Loucy (cell line): Measurements from ENCODE around the gene CNBD2.

Source experiments
- H2AFZ ChIP-seq: fragments of 200-600 bp; sonication (generic); 2 replicates; pipeline ENCODE4 v1.6.0; 2016; ENCODE audit warnings: antibody characterized with exemption, mild to moderate bottlenecking, low read length, moderate library complexity
- H3F3A ChIP-seq: fragments of 200-600 bp; 2 replicates; pipeline ENCODE4 v1.6.0; 2016; ENCODE audit warnings: antibody characterized with exemption, low read depth, mild to moderate bottlenecking
- H3K27me3 ChIP-seq: fragments of 200-600 bp; sonication (generic); 2 replicates; pipeline ENCODE4 v1.6.1; 2014; ENCODE audit warnings: low read length, mild to moderate bottlenecking; ENCODE audit not compliant: insufficient read depth, poor library complexity, severe bottlenecking
- H3K36me3 ChIP-seq: fragments of 200-600 bp; sonication (generic); 2 replicates; pipeline ENCODE4 v1.6.1; 2016; ENCODE audit warnings: low read length; ENCODE audit not compliant: insufficient read depth
- H3K4me1 ChIP-seq: fragments of 200-600 bp; sonication (generic); 2 replicates; pipeline ENCODE4 v1.5.1; 2014; ENCODE audit warnings: low read length, mild to moderate bottlenecking; ENCODE audit not compliant: insufficient read depth, poor library complexity, severe bottlenecking
- H3K4me2 ChIP-seq: fragments of 200-600 bp; sonication (generic); 2 replicates; pipeline ENCODE4 v1.6.0; 2014; ENCODE audit warnings: antibody characterized with exemption, low read length, low read depth, mild to moderate bottlenecking; ENCODE audit not compliant: poor library complexity, severe bottlenecking
- H3K4me3 ChIP-seq: fragments of 200-600 bp; sonication (generic); 2 replicates; pipeline ENCODE4 v1.5.1; 2014; ENCODE audit warnings: low read length, mild to moderate bottlenecking, mixed read lengths; ENCODE audit not compliant: poor library complexity, severe bottlenecking
- H3K79me2 ChIP-seq: fragments of 200-600 bp; sonication (generic); 2 replicates; pipeline ENCODE4 v1.6.1; 2014; ENCODE audit warnings: low read length; ENCODE audit not compliant: insufficient read depth
- H3K9ac ChIP-seq: fragments of 200-600 bp; sonication (generic); 2 replicates; pipeline ENCODE4 v1.6.0; 2014; ENCODE audit warnings: mild to moderate bottlenecking, low read depth, low read length, moderate library complexity; ENCODE audit not compliant: poor library complexity, severe bottlenecking
- H3K9me2 ChIP-seq: fragments of 200-600 bp; sonication (generic); replicated peaks from 2 replicates; pipeline ENCODE4 v1.6.1; 2016; ENCODE audit warnings: low read depth, low read length, mixed read lengths
- H3K9me3 ChIP-seq: fragments of 200-600 bp; sonication (generic); 2 replicates; pipeline ENCODE4 v1.6.1; 2014; ENCODE audit warnings: mild to moderate bottlenecking, antibody characterized with exemption, low read length, low read depth; ENCODE audit not compliant: insufficient read depth
- H4K20me1 ChIP-seq: fragments of 200-600 bp; sonication (generic); 2 replicates; pipeline ENCODE4 v1.6.0; 2014; ENCODE audit warnings: antibody characterized with exemption, low read length, mild to moderate bottlenecking; ENCODE audit not compliant: insufficient read depth, poor library complexity, severe bottlenecking
- EZH2phosphoT487 ChIP-seq: fragments of 200-600 bp; IDR thresholded peaks from 2 replicates; pipeline ENCODE4 v1.6.1; 2018; ENCODE audit warnings: antibody characterized with exemption, mild to moderate bottlenecking, moderate library complexity, borderline replicate concordance
- TF ChIP-seq, protein P1 (sequence below): fragments of 200-600 bp; sonication (generic); conservative IDR thresholded peaks from 2 replicates; pipeline ENCODE4 v1.5.1; 2014; ENCODE audit warnings: mild to moderate bottlenecking, antibody characterized with exemption, low read length

The CNBD2 gene

DNA sequence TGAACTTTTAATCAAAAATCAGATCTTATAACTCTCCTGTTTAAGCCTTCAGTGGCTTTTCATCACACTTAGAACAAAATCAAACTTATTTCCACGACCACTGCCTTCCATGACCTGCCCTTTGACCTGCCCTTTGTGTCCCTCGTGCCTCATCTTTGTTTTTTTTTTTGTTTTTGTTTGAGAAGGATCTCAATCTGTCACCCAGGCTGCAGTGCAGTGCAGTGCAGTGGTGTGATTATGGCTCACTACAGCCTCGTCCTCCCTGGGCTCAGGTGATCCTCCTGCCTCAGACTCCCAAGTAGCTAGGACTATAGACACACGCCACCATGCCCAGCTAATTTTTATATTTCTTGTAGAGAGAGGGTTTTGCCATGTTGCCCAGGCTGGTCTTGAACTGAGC lies 86.8 kb downstream of the CNBD2 start:
- Histone ChIP-seq H3K4me3 (no peak overlapping the region), H3K27me3 (peaks cover 5% of the 10 kb centered on the region), H3K9ac (no peak overlapping the region), H3F3A (no peaks in the 10 kb centered on the region), H3K9me3 (no peaks in the 10 kb centered on the region), H3K36me3 (no peaks in the 10 kb centered on the region), H3K4me1 (peaks cover 9% of the 10 kb centered on the region), H2AFZ (no peak overlapping the region), H3K4me2 (no peak overlapping the region), H3K9me2 (no peaks in the 10 kb centered on the region), H3K79me2 (peaks cover 14% of the 10 kb centered on the region), H4K20me1 (peaks cover 5% of the 10 kb centered on the region)
- TF ChIP-seq EZH2phosphoT487 = no peak
- TF ChIP-seq, protein P1, sequence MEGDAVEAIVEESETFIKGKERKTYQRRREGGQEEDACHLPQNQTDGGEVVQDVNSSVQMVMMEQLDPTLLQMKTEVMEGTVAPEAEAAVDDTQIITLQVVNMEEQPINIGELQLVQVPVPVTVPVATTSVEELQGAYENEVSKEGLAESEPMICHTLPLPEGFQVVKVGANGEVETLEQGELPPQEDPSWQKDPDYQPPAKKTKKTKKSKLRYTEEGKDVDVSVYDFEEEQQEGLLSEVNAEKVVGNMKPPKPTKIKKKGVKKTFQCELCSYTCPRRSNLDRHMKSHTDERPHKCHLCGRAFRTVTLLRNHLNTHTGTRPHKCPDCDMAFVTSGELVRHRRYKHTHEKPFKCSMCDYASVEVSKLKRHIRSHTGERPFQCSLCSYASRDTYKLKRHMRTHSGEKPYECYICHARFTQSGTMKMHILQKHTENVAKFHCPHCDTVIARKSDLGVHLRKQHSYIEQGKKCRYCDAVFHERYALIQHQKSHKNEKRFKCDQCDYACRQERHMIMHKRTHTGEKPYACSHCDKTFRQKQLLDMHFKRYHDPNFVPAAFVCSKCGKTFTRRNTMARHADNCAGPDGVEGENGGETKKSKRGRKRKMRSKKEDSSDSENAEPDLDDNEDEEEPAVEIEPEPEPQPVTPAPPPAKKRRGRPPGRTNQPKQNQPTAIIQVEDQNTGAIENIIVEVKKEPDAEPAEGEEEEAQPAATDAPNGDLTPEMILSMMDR = no peak

- peaks cover 5% of the 10 kb centered on the region for H3K4me1 ChIP-seq
- no peak overlapping the region for H3K9ac ChIP-seq
- no peaks in the 10 kb centered on the region for H4K20me1 ChIP-seq
- H3K9me3 ChIP-seq = no peaks in the 10 kb centered on the region
- no peak overlapping the region for H3K4me3 ChIP-seq
- TF ChIP-seq, protein P1 = no peak
- no peak for TF ChIP-seq EZH2phosphoT487
- no peaks in the 10 kb centered on the region for H3K9me2 ChIP-seq
- H3K79me2 ChIP-seq = no peaks in the 10 kb centered on the region
- H3F3A ChIP-seq = no peaks in the 10 kb centered on the region
- H3K4me2 ChIP-seq = no peak overlapping the region
- no peaks in the 10 kb centered on the region for H3K27me3 ChIP-seq
- H2AFZ ChIP-seq = no peak overlapping the region
- no peaks in the 10 kb centered on the region for H3K36me3 ChIP-seq
Observed at GRCh38 chr20:36060676-36061075, 92.3 kb downstream of the CNBD2 start.

GRCh38 chr20:36061754-36062153 lies 93.4 kb downstream of the CNBD2 start:
- Histone ChIP-seq H3K79me2 (no peaks in the 10 kb centered on the region), H3K4me1 (peaks cover 5% of the 10 kb centered on the region), H3K9me3 (no peaks in the 10 kb centered on the region), H3K27me3 (no peaks in the 10 kb centered on the region), H3F3A (no peaks in the 10 kb centered on the region), H3K4me3 (no peak overlapping the region), H4K20me1 (no peaks in the 10 kb centered on the region), H2AFZ (no peak overlapping the region), H3K9ac (no peak overlapping the region), H3K9me2 (no peaks in the 10 kb centered on the region), H3K4me2 (no peak overlapping the region), H3K36me3 (no peaks in the 10 kb centered on the region)
- TF ChIP-seq, protein P1 = no peak
- TF ChIP-seq EZH2phosphoT487 = no peak
